Heart right ventricle (tissue), 16 donors: ENCODE data around the gene ZSCAN32. TPM values are rescaled to one million over a fixed set of nuclear protein-coding genes. Genes with fewer than 3 reads are reported as not detected.

Experiments used
- ATAC-seq, 8 donors: fragments of 200-7000 bp; cut with Tn5 transposase; one replicate each; pipeline ENCODE4 v1.9.1; 2020; ENCODE audit warnings: mild to moderate bottlenecking in 8 of 8, moderate library complexity in 8 of 8, moderate number of reproducible peaks in 1 of 8
- DNase-seq, 2 donors: peaks; one replicate each; pipeline ENCODE4 v3.0.0-alpha.2; 2020
- H3K27ac ChIP-seq, 10 donors: fragments of 200-600 bp; sonication (generic) in 2 of 10; one replicate each; pipeline versions ENCODE4 v1.5.0 to v1.8.0; 2020 to 2022; ENCODE audit warnings: mild to moderate bottlenecking in 3 of 10
- H3K27me3 ChIP-seq, 7 donors: fragments of 200-600 bp; one replicate each; pipeline ENCODE4 v1.8.0; 2021 to 2022; ENCODE audit warnings: mild to moderate bottlenecking in 2 of 7
- H3K36me3 ChIP-seq, 9 donors: fragments of 200-600 bp; sonication (generic) in 1 of 9; one replicate each; pipeline versions ENCODE4 v1.5.0 to v1.8.0; 2020 to 2022; ENCODE audit warnings: mild to moderate bottlenecking in 2 of 9
- H3K4me1 ChIP-seq, 9 donors: fragments of 200-600 bp; sonication (generic) in 1 of 9; one replicate each; pipeline versions ENCODE4 v1.5.0 to v1.8.0; 2020 to 2022; ENCODE audit warnings: mild to moderate bottlenecking in 4 of 9
- H3K4me3 ChIP-seq, 10 donors: fragments of 200-600 bp; sonication (generic) in 2 of 10; one replicate each; pipeline versions ENCODE4 v1.5.0 to v1.8.0; 2020 to 2022; ENCODE audit warnings: mild to moderate bottlenecking in 7 of 10, moderate library complexity in 2 of 10
- H3K9me3 ChIP-seq, 11 donors: fragments of 200-600 bp in 10 of 11; sonication (generic) in 2 of 11; one replicate each; pipeline versions ENCODE4 v1.5.0 to v1.8.0; 2013 to 2022; ENCODE audit warnings: mild to moderate bottlenecking in 2 of 11, control low read depth in 1 of 11, moderate library complexity in 1 of 11
- WGBS, 2 donors: extraction: QIAGEN DNeasy Blood & Tissue Kit; methylation state at CpG; one replicate each; pipeline ENCODE4 v1.1.7; 2013; ENCODE audit warnings: inconsistent platforms in 1 of 2; 5-methylcytosine and 5-hydroxymethylcytosine counted together
- intact Hi-C, 10 donors: fragments of 100-400 bp; cut with DNase I; formaldehyde crosslinking; loops; one replicate each; pipeline versions ENCODE4 v1.11.1 to v1.14.2; 2022
- polyA plus RNA-seq, 2 donors: library from polyadenylated mRNA; stranded (reverse); fragments of 200-250 nt; gene quantifications; one replicate each; pipeline ENCODE4 v1.2.3, GENCODE V29; 2013
- total RNA-seq, 10 donors: library from RNA; stranded (reverse); fragmentation: NEBNext Ultra II Directional in 3 of 10; extraction: Animal tissue kit (Norgen Biotek cat#: 25700) in 3 of 10; gene quantifications; one replicate each; pipeline versions ENCODE4 v1.2.1 to v1.2.4, GENCODE V29; 2021 to 2023
- TF ChIP-seq, protein P1 (sequence below), 9 donors: fragments of 200-600 bp; sonication (generic) in 2 of 9; IDR thresholded peaks; one replicate each; pipeline versions ENCODE4 v1.5.0 to v1.8.0; 2021 to 2022; ENCODE audit warnings: antibody characterized with exemption in 9 of 9, mild to moderate bottlenecking in 5 of 9, moderate library complexity in 1 of 9
- donor health status: Arrhythmogenic right ventricular cardiomyopathy.
- donor health status: ischemic (EF 13 %, LVEDD 7.1; RV severe dilation, severe dysfunction).
- donor health status: healthy with polysubstance abuse.
- donor health status: DM: no; HTN: yes; CAD: no.
- donor health status: DM: no; HTN: no; CAD: no.
- donor health status: ischemic (EF 25% LVEDD 6.9; RV normal size, moderate dysfunction).
- donor health status: ischemic (EF 25% LVEDD 5.7; RV mildly dilated, moderate dysfunction).
- donor health status: healthy.
- donor health status: DM: yes; HTN: yes; CAD: no.
- donor health status: Ischemic cardiomyopathy.
- donor health status: ischemic (EF 35%, LVEDD 5.7; RV mildly dilated, moderate dysfunction).
- donor health status: nonischemic (EF 11% LVEDD 7.7; RV severe dilation, severe dysfunction).
- donor health status: DM: yes; HTN: yes; CAD: no.
- donor health status: PGD.
- donor health status: ischemic (EF 29% LVEDD 5.4; RV normal size, mild dysfunction).
- donor health status: nonischemic (EF 23%, LVEDD 6.1; RV moderate dilation, normal function).

The ZSCAN32 gene
- total and polyA plus RNA-seq, 12 donors = 5.0 to 9.0 (median 6.8) TPM

DNA sequence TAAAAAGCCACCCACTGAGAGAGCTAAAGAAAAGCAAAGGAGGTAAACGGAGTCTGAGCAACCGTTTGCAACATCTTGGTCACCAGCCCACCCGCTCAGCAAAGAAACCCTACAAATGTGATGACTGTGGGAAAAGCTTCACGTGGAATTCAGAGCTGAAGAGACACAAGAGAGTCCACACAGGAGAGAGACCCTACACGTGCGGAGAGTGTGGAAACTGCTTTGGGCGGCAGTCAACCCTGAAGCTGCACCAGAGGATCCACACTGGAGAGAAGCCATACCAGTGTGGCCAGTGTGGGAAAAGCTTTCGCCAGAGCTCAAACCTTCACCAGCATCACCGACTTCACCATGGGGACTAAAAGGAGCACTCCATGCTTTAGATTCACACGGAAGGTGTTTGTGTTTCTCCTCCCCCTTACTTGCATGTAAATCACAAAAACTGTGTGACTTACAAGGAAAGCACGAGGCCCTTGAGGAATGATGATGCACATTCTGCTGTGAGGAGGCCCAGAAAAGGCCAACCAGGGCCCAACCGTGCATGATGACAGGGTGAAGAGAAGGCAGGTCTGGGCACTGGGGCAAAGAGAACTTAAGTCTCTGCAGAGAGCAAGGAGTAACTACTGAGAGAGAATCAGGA is 7.9 kb upstream of the ZSCAN32 start:
- no peak for DNase-seq
- Histone ChIP-seq H3K4me3 (no peak overlapping the region), H3K36me3 (peaks cover 12 to 85% (median 63%) of the 10 kb centered on the region in 9 donors), H3K9me3 (peaks cover 14 to 100% (median 90%) of the 10 kb centered on the region in 11 donors), H3K27ac (no peak overlapping the region), H3K27me3 (no peaks in the 10 kb centered on the region), H3K4me1 (peaks cover 0 to 8% (median 0%) of the 10 kb centered on the region in 9 donors)
- ATAC-seq = no peak
- TF ChIP-seq, protein P1, sequence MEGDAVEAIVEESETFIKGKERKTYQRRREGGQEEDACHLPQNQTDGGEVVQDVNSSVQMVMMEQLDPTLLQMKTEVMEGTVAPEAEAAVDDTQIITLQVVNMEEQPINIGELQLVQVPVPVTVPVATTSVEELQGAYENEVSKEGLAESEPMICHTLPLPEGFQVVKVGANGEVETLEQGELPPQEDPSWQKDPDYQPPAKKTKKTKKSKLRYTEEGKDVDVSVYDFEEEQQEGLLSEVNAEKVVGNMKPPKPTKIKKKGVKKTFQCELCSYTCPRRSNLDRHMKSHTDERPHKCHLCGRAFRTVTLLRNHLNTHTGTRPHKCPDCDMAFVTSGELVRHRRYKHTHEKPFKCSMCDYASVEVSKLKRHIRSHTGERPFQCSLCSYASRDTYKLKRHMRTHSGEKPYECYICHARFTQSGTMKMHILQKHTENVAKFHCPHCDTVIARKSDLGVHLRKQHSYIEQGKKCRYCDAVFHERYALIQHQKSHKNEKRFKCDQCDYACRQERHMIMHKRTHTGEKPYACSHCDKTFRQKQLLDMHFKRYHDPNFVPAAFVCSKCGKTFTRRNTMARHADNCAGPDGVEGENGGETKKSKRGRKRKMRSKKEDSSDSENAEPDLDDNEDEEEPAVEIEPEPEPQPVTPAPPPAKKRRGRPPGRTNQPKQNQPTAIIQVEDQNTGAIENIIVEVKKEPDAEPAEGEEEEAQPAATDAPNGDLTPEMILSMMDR (IDR thresholded peaks at IDR 0.05) = no peak
- intact Hi-C loops = loop anchor here in 4 of 10 donors (10.0 kb wide), 4 partner anchors 94 to 174 kb away; partner anchors contain the start of genes CLUAP1 (in 1 of the 4), TIGD7 (in 1 of the 4), ZNF200 (in 1 of the 4) and ZNF75A (in 1 of the 4)
- WGBS, 2 donors = 98 to 99% methylated on average over 12 of the region's 12 CpGs

DNA sequence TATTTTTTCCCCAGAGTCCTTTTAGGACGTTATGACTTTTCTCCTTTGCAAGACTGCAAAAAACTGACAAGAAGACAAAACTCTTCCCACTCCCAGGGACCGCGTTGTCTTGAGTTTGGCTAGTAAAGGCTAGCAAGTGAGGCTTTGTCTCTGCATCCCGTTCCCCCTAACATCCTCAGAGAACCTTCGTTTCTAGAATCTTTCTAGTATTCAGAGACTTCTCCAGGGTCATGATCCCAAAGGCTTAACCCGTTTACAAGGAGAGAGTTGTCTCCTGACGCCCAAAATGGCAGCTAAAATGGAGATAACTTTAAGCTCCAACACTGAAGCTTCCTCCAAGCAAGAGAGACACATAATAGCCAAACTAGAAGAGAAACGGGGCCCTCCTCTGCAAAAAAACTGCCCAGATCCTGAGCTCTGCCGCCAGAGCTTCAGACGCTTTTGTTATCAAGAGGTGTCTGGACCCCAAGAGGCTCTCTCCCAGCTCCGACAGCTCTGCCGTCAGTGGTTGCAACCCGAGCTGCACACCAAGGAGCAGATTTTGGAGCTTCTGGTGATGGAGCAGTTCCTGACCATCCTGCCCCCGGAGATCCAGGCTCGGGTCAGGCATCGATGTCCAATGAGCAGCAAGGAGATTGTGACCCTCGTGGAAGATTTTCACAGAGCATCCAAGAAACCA is 1.1 kb upstream of the ZSCAN32 start:
- 26 to 31% methylated on average over 17 of the region's 17 CpGs for WGBS, 2 donors
- ATAC-seq = no peak
- intact Hi-C loops = loop anchor here in 7 of 10 donors (1.0 to 10.0 kb wide), 12 partner anchors 35 to 167 kb away; partner anchors contain the start of genes TIGD7 (in 3 of the 7), ZNF75A (in 3 of the 7), CLUAP1 (in 2 of the 7) and NAA60 (in 2 of the 7)
- Histone ChIP-seq H3K36me3 (peaks cover 0 to 59% (median 46%) of the 10 kb centered on the region in 9 donors), H3K27me3 (no peaks in the 10 kb centered on the region), H3K4me1 (peaks cover 0 to 38% (median 21%) of the 10 kb centered on the region in 9 donors), H3K9me3 (peaks cover 0 to 68% (median 29%) of the 10 kb centered on the region in 11 donors), H3K27ac (peak overlapping the region; percentile 16 to 92 (median 86)), H3K4me3 (peak overlapping the region; percentile 64 to 99 (median 85))
- TF ChIP-seq, protein P1 (IDR thresholded peaks at IDR 0.05) = no peak
- no peak for DNase-seq

DNA sequence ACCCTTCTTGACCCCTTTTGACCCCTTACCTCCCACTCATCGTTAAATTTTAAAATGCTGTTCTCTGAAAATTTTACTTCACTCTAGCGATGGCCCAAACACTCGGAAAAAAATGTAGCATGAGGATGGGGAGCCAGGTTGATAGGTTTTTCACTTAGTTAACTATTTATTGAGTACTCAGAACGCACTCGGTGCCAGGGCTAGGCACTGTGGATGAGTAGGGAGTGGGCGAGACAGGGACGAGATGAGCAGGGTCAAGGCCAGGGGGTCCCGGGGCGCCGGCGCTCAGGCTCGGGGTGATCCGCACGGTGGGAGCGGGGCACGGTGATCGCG is 392 bp downstream of the ZSCAN32 start:
- Histone ChIP-seq H3K4me3 (peak overlapping the region; percentile 64 to 99 (median 85)), H3K27ac (peak overlapping the region; percentile 11 to 92 (median 86)), H3K9me3 (peaks cover 0 to 67% (median 17%) of the 10 kb centered on the region in 11 donors), H3K36me3 (peaks cover 0 to 59% (median 46%) of the 10 kb centered on the region in 9 donors), H3K27me3 (no peaks in the 10 kb centered on the region), H3K4me1 (peaks cover 0 to 38% (median 21%) of the 10 kb centered on the region in 9 donors)
- no peak for ATAC-seq
- TF ChIP-seq, protein P1 (IDR thresholded peaks at IDR 0.05) = no peak
- no peak for DNase-seq
- intact Hi-C loops = loop anchor here in 7 of 10 donors (2.0 to 10.0 kb wide), 9 partner anchors 37 to 166 kb away; partner anchors contain the start of genes TIGD7 (in 3 of the 7), ZNF75A (in 3 of the 7), CLUAP1 (in 2 of the 7) and NAA60 (in 2 of the 7)
- 0% methylated on average over 18 of the region's 18 CpGs for WGBS, 2 donors

DNA sequence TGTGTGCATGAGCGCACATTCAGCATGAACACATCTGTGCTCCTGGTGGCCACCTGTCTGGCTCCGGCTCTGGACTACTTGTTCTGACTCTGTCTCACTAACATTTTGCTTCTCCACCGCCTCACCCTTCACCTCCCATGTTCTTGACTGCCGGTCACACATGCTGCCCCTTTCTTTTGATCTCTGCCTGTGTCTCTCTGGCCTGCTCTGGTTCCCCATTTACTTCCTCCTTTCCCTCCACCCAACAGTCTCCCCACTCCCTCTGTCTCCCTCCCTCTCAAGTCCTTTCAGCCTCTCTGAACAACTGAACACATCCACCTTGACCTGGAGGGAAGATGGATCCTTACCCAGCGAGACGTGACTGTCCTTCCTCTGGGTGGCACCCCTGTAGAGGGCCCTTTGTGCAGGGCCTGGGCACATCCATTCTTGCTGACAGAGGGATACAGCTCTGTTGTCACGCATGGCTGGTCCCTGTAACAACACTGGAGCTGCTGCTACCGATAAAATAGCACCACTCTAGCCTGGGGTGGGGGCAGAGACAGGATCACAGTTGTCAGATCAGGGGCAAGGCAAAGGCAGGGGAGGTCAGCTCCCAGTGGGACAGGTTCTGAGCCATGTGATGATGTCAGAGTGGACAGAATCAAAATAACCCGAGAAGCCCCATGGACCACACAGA is 11.0 kb downstream of the ZSCAN32 start:
- H3K36me3 ChIP-seq = peaks cover 0 to 94% (median 75%) of the 10 kb centered on the region in 9 donors
- no peak overlapping the region for H3K27ac ChIP-seq
- H3K4me1 ChIP-seq = no peaks in the 10 kb centered on the region
- intact Hi-C loops = loop anchor here in 1 of 10 donors (5.0 kb wide), 1 partner anchor 72 kb away; no protein-coding TSS in a partner anchor
- no peaks in the 10 kb centered on the region for H3K27me3 ChIP-seq
- no peak overlapping the region for H3K4me3 ChIP-seq
- 96 to 97% methylated on average over 9 of the region's 9 CpGs for WGBS, 2 donors
- ATAC-seq (peak in 1 of 8 donors; percentile 51), DNase-seq (no peak)
- H3K9me3 ChIP-seq = peaks cover 3 to 93% (median 46%) of the 10 kb centered on the region in 11 donors
- TF ChIP-seq, protein P1 (IDR thresholded peaks at IDR 0.05) = no peak
